Cardiac fibroblast (primary cell): ENCODE results near the gene DNASE1L3.

ENCODE experiments used
- DNase-seq, 2 donors: peaks; one replicate each; pipeline versions ENCODE4 v3.0.0 to v3.0.0-alpha.2; 2010; ENCODE audit warnings: low read depth in 2 of 2
- H3K4me3 ChIP-seq, 2 donors: replicated peaks in 1 of 2; 1 replicate in 1 of 2; 2 replicates in 1 of 2; pipeline ENCODE4 v1.5.1; 2011; ENCODE audit warnings: low read depth in 2 of 2, low read length in 2 of 2, mild to moderate bottlenecking in 2 of 2, moderate library complexity in 1 of 2
- TF ChIP-seq, protein P1 (sequence below): IDR thresholded peaks from one replicate; pipeline ENCODE4 v1.5.1; 2011; ENCODE audit warnings: low read depth, mild to moderate bottlenecking, low read length, inconsistent platforms

The DNASE1L3 gene

GRCh38 chr3:58242340-58242739 is 31.6 kb upstream of the DNASE1L3 start:
- no peak for DNase-seq
- TF ChIP-seq, protein P1, sequence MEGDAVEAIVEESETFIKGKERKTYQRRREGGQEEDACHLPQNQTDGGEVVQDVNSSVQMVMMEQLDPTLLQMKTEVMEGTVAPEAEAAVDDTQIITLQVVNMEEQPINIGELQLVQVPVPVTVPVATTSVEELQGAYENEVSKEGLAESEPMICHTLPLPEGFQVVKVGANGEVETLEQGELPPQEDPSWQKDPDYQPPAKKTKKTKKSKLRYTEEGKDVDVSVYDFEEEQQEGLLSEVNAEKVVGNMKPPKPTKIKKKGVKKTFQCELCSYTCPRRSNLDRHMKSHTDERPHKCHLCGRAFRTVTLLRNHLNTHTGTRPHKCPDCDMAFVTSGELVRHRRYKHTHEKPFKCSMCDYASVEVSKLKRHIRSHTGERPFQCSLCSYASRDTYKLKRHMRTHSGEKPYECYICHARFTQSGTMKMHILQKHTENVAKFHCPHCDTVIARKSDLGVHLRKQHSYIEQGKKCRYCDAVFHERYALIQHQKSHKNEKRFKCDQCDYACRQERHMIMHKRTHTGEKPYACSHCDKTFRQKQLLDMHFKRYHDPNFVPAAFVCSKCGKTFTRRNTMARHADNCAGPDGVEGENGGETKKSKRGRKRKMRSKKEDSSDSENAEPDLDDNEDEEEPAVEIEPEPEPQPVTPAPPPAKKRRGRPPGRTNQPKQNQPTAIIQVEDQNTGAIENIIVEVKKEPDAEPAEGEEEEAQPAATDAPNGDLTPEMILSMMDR = no peak
- no peak overlapping the region for H3K4me3 ChIP-seq

- DNase-seq = no peak
- H3K4me3 ChIP-seq = no peak overlapping the region
- TF ChIP-seq, protein P1 = no peak
Observed at GRCh38 chr3:58241306-58242044, 30.7 kb upstream of the DNASE1L3 start.

DNA sequence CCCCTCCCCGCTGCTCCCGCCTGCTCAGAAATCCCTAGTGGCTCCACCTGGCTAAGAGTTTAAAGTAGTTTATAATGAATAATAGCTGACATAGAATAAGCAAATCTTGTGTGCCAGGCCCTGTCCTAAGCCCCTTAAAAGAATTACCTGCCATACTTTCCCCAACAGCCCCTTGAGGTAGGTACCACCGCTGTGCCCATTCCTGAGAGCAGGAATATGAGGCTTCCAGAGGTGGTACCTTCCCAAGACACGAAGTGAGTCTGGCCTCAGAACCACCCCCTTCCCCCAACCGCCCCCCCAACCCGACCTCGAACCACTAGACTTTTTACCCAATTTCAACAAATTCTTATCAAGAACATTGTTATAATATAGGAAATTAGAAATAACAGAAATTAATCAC is 28.1 kb upstream of the DNASE1L3 start:
- H3K4me3 ChIP-seq = peak overlapping the region; percentile 86 to 96
- no peak for DNase-seq
- TF ChIP-seq, protein P1 = no peak

GRCh38 chr3:58237941-58238681 is 27.3 kb upstream of the DNASE1L3 start:
- peak in 1 of 2 donors; percentile 49 for DNase-seq
- H3K4me3 ChIP-seq = peak overlapping the region; percentile 86 to 96
- TF ChIP-seq, protein P1 = no peak

DNA sequence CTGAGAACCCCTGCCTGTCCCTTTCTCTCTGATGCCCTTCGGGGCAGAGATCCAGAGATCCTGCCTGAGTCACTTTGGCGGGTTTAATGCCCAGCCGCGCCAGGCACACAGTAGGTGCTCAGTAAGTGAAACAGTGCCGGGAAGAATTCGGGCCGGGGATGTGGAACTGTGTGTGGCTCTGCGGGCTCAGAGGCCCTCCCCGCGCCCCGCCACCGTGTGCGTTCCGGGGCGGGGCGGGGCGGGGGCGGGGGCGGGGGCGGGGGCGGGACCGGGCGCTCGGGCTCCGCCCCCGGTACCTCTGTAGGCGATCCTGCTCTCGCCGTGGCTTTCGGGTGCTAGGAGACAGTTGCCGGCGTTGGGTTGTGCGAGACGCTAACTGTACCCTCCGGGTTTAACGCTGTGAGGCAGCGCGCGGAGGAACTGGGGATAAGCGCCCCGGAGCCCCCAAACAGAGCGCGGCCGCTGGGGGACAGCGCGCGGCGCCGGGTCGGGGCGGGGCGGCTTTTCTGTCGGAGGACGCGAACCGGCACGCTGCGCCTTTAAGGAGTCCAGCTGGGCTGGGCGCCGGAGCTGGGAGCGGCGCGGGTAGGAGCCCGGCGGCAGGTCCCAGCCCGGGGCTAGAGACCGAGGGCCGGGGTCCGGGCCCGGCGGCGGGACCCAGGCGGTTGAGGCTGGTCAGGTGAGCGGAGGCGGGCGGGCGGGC is 26.6 kb upstream of the DNASE1L3 start, which contains the start of gene ABHD6:
Gene ABHD6, plus strand, starts transcription at position 555 of the 703 bp plus-strand sequence. CDS start 18,795 bp downstream, outside the sequence.
- peak within 1 kb of the TSS; percentile 86 to 96 for H3K4me3 ChIP-seq
- TF ChIP-seq, protein P1 = peak; percentile 9
- peak; percentile 70 for DNase-seq

DNA sequence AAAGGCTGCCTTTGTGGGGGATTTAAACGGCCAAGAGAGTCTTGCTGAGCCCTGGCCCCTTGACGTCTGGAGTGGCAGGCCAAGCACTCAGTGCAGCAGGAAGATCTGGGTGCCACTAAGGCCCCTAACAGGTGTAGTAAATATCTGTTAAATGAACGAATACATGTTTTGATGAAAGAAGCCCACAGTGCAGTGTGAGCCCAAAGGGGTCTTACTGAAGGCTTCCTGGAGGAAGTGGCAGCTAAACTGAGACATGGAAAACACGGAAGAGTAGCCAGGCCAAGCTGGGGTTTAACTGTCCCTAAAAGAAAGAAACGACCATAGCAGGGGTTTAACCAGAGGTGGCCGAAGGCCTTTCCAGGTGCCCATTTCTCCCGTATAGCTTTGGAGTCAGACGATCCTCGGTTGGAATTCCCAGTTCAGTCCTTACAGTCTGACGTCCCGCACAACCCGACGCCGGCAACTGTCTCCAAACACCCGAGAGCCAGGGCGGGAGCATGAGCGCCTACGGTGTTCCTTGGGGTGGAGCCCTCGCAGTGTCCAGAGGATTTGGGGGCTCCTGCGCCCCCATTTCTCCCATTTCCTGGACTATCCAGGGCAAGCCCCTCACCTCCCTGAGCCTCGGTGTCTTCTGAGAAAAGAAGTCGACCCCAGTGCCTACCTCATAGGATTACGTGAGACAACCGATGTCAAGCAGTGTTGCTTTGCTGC is 25.9 kb upstream of the DNASE1L3 start:
- DNase-seq = peak in 1 of 2 donors; percentile 23
- TF ChIP-seq, protein P1 = no peak
- H3K4me3 ChIP-seq = peak overlapping the region; percentile 86 to 96
